Thyroid gland (tissue), 4 donors: ENCODE data around the gene C2orf42.

Source experiments
- CTCF ChIP-seq, 6 experiments: fragments of 200-600 bp in 3 of 6; fragments of 450-650 bp in 3 of 6; sonication (generic) in 3 of 6; IDR thresholded peaks; one replicate each; pipeline ENCODE4 v1.5.1; 2016 to 2019; ENCODE audit warnings: antibody characterized with exemption in 6 of 6, mild to moderate bottlenecking in 2 of 6, inconsistent platforms in 1 of 6, moderate library complexity in 1 of 6
- POLR2A ChIP-seq, 2 donors: fragments of 450-650 bp; IDR thresholded peaks; one replicate each; pipeline ENCODE4 v1.6.1; 2017; ENCODE audit warnings: antibody characterized with exemption in 2 of 2, mild to moderate bottlenecking in 2 of 2, moderate library complexity in 1 of 2

DNA sequence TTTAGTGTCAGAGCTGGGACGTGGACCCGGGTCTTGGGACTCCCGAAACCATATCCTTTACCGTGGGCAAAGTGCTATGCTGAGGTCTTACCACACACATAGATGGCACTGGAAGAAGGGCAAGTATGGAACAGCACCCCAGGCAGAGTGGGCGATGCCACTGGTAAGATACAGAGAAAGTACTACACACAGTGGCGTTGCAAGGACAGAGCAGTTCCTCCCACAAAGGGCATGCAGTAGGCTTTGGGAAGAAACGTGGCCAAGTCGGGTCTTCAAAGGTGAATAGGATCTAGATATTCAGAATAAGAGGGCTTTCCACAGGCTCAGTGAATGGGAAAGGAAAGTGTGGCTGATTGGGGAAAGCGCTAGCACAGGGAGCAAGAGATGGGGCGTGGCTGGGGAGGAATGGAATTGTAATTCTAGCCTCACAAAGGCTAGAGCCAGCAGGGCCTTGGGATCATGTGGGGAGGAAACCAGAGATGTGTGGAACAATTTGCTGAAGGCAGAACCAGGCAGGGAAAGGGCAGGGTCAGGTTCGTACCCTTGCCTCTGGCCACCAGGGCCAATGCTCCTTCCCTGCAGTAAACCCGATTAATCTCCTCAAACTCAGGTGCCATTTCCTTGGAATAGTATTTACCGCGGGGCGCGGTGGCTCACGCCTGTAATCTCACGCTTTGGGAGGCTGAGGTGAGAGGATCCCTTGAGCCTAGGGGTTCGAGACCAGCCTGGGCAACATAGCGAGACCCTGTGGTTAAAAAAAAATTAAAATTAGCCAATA lies 67.6 kb downstream of the C2orf42 start:
- TF ChIP-seq POLR2A (IDR thresholded peaks at IDR 0.05) (peak in 1 of 2 donors; percentile 40), CTCF (IDR thresholded peaks at IDR 0.05) (no peak)
